ENCODE data around the gene SYTL1.

SYTL1 gene

DNA sequence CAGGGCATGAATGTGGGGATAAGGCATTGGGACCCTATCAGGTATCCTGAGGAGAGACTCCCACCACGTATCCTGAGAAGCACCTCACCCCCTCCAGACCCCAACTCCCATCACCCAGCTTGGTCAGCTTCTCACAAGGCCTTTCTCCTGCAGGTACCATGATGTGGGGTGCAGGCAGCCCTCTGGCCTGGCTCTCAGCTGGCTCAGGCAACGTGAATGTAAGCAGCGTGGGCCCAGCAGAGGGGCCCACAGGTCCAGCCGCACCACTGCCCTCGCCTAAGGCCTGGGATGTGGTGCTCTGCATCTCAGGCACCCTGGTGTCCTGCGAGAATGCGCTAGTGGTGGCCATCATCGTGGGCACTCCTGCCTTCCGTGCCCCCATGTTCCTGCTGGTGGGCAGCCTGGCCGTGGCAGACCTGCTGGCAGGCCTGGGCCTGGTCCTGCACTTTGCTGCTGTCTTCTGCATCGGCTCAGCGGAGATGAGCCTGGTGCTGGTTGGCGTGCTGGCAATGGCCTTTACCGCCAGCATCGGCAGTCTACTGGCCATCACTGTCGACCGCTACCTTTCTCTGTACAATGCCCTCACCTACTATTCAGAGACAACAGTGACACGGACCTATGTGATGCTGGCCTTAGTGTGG is 51.9 kb downstream of the SYTL1 start:
- no peaks in the 10 kb centered on the region for H3K9me3 ChIP-seq (ENCODE audit: control insufficient read depth in 1 of 2, low read length in 2 of 2)
- H3K27me3 ChIP-seq (ENCODE audit: low read depth, low read length), result no peaks in the 10 kb centered on the region
- H3K4me1 ChIP-seq (ENCODE audit: control insufficient read depth in 1 of 2, insufficient read depth in 2 of 2, low read length in 2 of 2), result peaks cover 7 to 20% of the 10 kb centered on the region in 2 donors
- H3K36me3 ChIP-seq (ENCODE audit: control insufficient read depth in 1 of 2, insufficient read depth in 2 of 2, low read length in 2 of 2), result no peaks in the 10 kb centered on the region
- H3K27ac ChIP-seq (ENCODE audit: low read length), result no peak overlapping the region
- H3K4me3 ChIP-seq (ENCODE audit: low read depth in 1 of 2, low read length in 2 of 2), result no peak overlapping the region

DNA sequence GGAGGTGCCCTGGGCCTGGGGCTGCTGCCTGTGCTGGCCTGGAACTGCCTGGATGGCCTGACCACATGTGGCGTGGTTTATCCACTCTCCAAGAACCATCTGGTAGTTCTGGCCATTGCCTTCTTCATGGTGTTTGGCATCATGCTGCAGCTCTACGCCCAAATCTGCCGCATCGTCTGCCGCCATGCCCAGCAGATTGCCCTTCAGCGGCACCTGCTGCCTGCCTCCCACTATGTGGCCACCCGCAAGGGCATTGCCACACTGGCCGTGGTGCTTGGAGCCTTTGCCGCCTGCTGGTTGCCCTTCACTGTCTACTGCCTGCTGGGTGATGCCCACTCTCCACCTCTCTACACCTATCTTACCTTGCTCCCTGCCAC is 52.4 kb downstream of the SYTL1 start:
- H3K4me1 ChIP-seq (ENCODE audit: control insufficient read depth in 1 of 2, insufficient read depth in 2 of 2, low read length in 2 of 2), result peaks cover 7 to 22% of the 10 kb centered on the region in 2 donors

DNA sequence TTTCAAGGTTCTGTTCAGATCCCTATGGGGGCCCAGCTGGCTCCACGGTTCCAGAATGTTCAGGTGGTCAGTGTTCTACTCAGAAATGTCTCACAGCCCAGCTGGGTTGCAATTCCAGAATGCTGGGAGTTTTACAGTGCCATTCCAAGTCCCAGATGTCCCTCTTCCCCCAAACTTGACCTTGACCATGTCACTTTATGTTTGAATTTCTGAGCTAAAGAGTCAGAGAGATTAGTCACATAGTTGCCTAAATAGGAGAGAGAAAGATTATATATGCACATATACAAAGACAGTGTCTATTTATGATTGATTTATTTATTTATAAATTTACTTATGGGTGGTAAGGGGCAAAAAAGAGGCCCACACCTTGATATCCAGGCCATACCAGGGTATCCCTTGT is 53.1 kb downstream of the SYTL1 start:
- H3K27me3 ChIP-seq (ENCODE audit: low read depth, low read length), result no peaks in the 10 kb centered on the region
- no peak overlapping the region for H3K4me3 ChIP-seq (ENCODE audit: low read depth in 1 of 2, low read length in 2 of 2)
- no peak overlapping the region for H3K27ac ChIP-seq (ENCODE audit: low read length)
- H3K9me3 ChIP-seq (ENCODE audit: control insufficient read depth in 1 of 2, low read length in 2 of 2), result no peaks in the 10 kb centered on the region
- H3K36me3 ChIP-seq (ENCODE audit: control insufficient read depth in 1 of 2, insufficient read depth in 2 of 2, low read length in 2 of 2), result no peaks in the 10 kb centered on the region
- H3K4me1 ChIP-seq (ENCODE audit: control insufficient read depth in 1 of 2, insufficient read depth in 2 of 2, low read length in 2 of 2), result peaks cover 7 to 28% of the 10 kb centered on the region in 2 donors

More for the DNA sequence above, 52.4 kb downstream of the SYTL1 start:
- Histone ChIP-seq H3K36me3 (ENCODE audit: control insufficient read depth in 1 of 2, insufficient read depth in 2 of 2, low read length in 2 of 2) (no peaks in the 10 kb centered on the region), H3K9me3 (ENCODE audit: control insufficient read depth in 1 of 2, low read length in 2 of 2) (no peaks in the 10 kb centered on the region), H3K27me3 (ENCODE audit: low read depth, low read length) (no peaks in the 10 kb centered on the region), H3K4me3 (ENCODE audit: low read depth in 1 of 2, low read length in 2 of 2) (no peak overlapping the region), H3K27ac (ENCODE audit: low read length) (no peak overlapping the region)

DNA sequence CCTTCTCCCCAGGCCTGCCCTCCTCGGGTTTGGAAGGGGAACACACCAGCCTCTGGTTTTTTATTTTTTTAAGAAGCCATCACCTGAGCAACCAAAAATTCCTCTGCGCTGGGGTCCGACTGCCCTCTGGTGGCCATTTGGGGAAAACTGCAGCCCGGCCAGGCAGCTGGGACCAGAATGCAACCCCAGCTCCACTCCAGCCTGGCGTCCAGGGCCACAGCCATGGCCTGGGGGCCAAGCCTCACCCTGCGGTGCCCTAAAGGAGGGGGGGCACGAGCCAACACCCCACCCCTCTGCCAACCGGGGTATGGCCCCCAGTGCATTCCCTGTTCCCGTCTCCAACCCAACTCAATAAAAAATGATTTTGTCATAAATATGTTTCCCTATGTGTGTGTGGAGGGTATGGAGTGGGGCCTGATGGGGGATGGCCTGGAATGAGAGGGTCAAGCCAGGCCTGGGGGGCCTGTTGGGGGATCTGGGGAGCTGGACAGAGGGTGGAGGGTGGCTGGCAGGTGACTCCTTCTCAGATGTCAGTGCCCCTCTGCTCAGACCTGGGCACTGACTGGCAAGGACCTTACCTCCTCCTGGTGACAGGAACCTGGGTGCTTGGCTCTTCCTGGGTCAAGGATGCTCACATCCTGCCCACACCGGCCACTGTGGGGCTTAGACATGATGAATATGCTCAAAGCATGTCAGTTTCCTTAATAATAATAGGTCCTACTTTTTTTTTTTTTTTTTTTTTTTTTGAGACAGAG is 53.8 kb downstream of the SYTL1 start:
- Histone ChIP-seq H3K27ac (ENCODE audit: low read length) (no peak overlapping the region), H3K4me1 (ENCODE audit: control insufficient read depth in 1 of 2, insufficient read depth in 2 of 2, low read length in 2 of 2) (peaks cover 7 to 35% of the 10 kb centered on the region in 2 donors), H3K4me3 (ENCODE audit: low read depth in 1 of 2, low read length in 2 of 2) (no peak overlapping the region), H3K27me3 (ENCODE audit: low read depth, low read length) (no peaks in the 10 kb centered on the region), H3K36me3 (ENCODE audit: control insufficient read depth in 1 of 2, insufficient read depth in 2 of 2, low read length in 2 of 2) (no peaks in the 10 kb centered on the region), H3K9me3 (ENCODE audit: control insufficient read depth in 1 of 2, low read length in 2 of 2) (no peaks in the 10 kb centered on the region)

DNA sequence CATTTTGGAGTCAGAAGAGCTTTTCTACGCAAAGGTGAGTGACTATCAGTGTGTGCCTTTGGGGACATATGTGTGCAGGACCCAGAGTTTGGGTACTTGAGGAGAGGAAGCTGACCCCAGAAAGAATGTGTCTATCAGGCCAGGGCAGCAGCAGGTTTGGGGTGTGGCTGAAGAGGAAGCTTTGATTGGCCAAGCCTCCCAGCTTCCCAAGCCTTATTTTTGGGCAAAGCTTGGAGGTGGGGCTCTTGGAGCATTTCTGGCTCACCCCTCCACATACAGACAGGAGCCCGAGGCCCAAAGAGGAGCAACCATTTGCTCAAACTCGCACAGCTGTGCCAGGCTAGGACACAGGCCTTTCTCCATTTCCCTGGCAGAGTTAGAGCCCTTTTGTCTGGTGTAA is 55.3 kb downstream of the SYTL1 start:
- no peaks in the 10 kb centered on the region for H3K36me3 ChIP-seq (ENCODE audit: control insufficient read depth in 1 of 2, insufficient read depth in 2 of 2, low read length in 2 of 2)
- H3K9me3 ChIP-seq (ENCODE audit: control insufficient read depth in 1 of 2, low read length in 2 of 2), result no peaks in the 10 kb centered on the region
- no peak overlapping the region for H3K4me3 ChIP-seq (ENCODE audit: low read depth in 1 of 2, low read length in 2 of 2)
- H3K4me1 ChIP-seq (ENCODE audit: control insufficient read depth in 1 of 2, insufficient read depth in 2 of 2, low read length in 2 of 2), result peaks cover 0 to 35% of the 10 kb centered on the region in 2 donors
- H3K27me3 ChIP-seq (ENCODE audit: low read depth, low read length), result no peaks in the 10 kb centered on the region
- no peak overlapping the region for H3K27ac ChIP-seq (ENCODE audit: low read length)

DNA sequence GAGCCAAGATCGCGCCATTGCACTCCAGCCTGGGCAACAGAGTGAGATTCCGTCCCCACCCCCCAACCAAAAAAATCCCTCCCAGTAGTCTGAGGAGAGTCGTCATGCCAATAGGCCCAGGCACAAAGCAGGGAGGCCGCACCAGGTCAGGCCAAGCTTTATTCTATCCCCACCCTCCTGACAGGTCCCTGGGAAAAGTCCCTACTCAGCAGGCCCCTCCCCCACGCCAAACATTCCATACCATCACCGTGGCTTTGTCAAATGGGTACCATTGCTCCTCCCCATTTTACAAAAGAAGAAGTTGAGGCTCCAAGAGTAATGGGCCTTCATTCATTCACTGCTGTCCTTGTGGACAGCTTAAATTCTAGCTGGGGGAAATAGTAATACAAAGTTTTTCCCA is 55.9 kb downstream of the SYTL1 start:
- peaks cover 6 to 40% of the 10 kb centered on the region in 2 donors for H3K4me1 ChIP-seq (ENCODE audit: control insufficient read depth in 1 of 2, insufficient read depth in 2 of 2, low read length in 2 of 2)
- no peaks in the 10 kb centered on the region for H3K27me3 ChIP-seq (ENCODE audit: low read depth, low read length)
- H3K4me3 ChIP-seq (ENCODE audit: low read depth in 1 of 2, low read length in 2 of 2), result no peak overlapping the region
- H3K27ac ChIP-seq (ENCODE audit: low read length), result no peak overlapping the region
- no peaks in the 10 kb centered on the region for H3K9me3 ChIP-seq (ENCODE audit: control insufficient read depth in 1 of 2, low read length in 2 of 2)
- H3K36me3 ChIP-seq (ENCODE audit: control insufficient read depth in 1 of 2, insufficient read depth in 2 of 2, low read length in 2 of 2), result no peaks in the 10 kb centered on the region

DNA sequence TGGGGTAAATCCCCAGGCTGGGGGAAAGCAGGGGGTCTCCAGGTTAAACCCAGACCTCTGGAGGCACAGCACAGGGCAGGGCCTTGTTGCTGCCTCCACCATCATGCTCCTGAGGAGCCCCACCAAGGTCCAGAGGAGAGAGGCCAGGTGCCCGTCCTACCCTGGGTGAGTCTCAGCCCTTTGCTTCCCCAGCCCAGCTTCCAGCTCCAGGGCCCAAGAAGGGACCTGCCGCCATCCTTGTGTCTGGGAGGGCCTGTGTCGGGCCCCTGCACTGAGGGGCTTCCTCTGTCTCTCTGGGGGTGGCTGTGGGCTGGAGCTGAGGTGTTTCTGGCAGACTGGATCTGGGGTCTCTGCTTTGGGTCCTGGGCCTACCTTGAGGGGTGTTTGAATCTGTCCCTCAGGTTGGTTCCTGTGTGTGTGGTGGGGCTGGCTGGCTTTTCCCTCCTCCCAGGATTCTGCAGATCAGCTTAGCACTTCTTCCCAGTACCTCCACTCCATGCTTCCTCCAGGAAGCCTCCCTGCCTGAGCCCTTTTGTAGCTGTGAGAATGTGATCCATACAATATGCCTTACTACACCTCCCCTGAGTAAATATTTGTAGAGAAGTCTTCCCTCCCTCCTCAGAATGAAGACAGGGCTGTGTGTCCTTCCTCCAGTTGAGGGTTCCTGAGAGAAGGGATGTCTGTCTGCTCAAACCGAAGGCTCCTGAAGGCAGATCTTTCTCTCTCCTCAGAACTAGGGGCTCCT is 56.8 kb downstream of the SYTL1 start:
- no peaks in the 10 kb centered on the region for H3K9me3 ChIP-seq (ENCODE audit: control insufficient read depth in 1 of 2, low read length in 2 of 2)
- no peaks in the 10 kb centered on the region for H3K27me3 ChIP-seq (ENCODE audit: low read depth, low read length)
- peaks cover 12 to 48% of the 10 kb centered on the region in 2 donors for H3K4me1 ChIP-seq (ENCODE audit: control insufficient read depth in 1 of 2, insufficient read depth in 2 of 2, low read length in 2 of 2)
- peaks cover 0 to 2% of the 10 kb centered on the region in 2 donors for H3K36me3 ChIP-seq (ENCODE audit: control insufficient read depth in 1 of 2, insufficient read depth in 2 of 2, low read length in 2 of 2)
- H3K4me3 ChIP-seq (ENCODE audit: low read depth in 1 of 2, low read length in 2 of 2), result no peak overlapping the region
- H3K27ac ChIP-seq (ENCODE audit: low read length), result no peak overlapping the region

DNA sequence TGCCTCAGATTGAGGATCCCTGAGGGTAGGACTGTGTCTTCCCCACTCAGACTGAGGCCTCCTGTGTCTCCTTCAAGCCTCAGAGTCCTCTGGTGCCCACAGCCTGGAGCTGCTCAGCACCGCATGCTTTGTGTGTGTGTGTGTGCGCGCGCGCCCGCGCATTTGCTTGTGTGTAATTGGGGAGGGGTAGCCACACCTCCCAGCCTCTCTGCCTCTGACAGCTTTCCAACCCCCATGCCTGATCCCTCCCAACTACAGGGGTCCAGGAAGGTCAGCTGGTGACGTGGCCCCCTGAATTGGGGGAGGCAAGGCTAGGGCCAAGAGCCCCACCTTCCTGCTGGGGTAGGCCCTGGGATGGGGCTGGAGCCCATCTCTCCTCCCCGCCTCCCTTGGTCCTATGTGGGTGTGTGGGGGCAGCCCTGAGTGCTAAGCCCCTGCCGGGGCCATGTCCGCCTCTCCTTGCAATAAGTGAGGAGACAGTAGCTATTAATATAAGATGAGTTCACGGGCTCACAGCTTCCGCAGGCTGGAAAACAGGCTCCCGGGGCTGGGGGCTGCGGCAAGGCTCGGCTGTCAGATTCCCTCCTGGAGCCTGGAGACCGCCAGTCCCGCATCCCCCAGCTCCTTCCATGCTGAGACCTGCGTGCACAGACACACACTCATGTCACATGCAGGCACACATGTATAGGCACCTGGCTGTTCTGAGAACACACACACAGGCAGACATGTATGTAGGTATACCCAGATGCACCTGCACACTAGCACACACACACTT is 57.6 kb downstream of the SYTL1 start:
- Histone ChIP-seq H3K9me3 (ENCODE audit: control insufficient read depth in 1 of 2, low read length in 2 of 2) (no peaks in the 10 kb centered on the region), H3K36me3 (ENCODE audit: control insufficient read depth in 1 of 2, insufficient read depth in 2 of 2, low read length in 2 of 2) (peaks cover 0 to 4% of the 10 kb centered on the region in 2 donors), H3K4me3 (ENCODE audit: low read depth in 1 of 2, low read length in 2 of 2) (no peak overlapping the region), H3K4me1 (ENCODE audit: control insufficient read depth in 1 of 2, insufficient read depth in 2 of 2, low read length in 2 of 2) (peaks cover 17 to 54% of the 10 kb centered on the region in 2 donors), H3K27me3 (ENCODE audit: low read depth, low read length) (no peaks in the 10 kb centered on the region), H3K27ac (ENCODE audit: low read length) (no peak overlapping the region)

DNA sequence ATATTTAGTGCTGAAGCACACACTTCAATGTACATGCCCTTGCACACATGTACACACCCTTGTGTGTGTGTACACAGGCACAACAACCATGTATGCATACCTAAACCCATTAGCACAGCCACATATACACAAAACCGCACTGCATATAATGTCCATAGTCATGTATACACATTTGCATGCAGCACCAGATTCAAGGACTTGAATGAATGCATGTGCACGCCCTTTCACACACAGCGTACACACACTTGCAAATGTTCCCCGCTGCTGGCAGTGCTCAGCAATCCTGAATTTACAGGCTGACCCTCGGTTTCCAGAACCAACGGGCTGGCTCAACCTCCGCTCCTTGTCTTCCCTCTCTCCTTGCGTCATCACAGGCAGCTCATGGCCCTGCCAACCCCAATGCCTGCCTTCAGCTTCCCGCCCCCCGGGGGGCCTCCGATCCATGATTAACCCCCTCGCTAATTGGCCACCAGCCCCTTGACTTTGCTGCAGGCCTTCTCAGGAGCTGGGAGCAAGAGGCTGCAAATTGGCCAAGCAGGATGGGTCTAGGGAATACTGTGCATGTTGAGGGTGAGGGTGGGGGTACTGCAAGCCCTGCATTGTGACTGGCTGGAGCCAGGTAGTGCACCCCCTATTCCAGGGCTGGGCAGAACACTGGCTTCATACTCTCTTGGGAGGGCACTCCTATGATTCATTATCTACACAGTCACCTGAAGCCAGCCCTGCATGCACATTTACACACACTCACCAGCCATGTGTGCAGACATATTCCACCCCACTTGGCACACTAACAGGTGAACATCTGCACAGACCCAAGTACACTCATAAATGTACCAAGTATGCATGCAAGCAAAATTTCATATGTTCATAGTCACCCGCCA is 58.5 kb downstream of the SYTL1 start:
- Histone ChIP-seq H3K27me3 (ENCODE audit: low read depth, low read length) (no peaks in the 10 kb centered on the region), H3K4me1 (ENCODE audit: control insufficient read depth in 1 of 2, insufficient read depth in 2 of 2, low read length in 2 of 2) (peaks cover 17 to 60% of the 10 kb centered on the region in 2 donors), H3K4me3 (ENCODE audit: low read depth in 1 of 2, low read length in 2 of 2) (no peak overlapping the region), H3K36me3 (ENCODE audit: control insufficient read depth in 1 of 2, insufficient read depth in 2 of 2, low read length in 2 of 2) (peaks cover 0 to 4% of the 10 kb centered on the region in 2 donors), H3K27ac (ENCODE audit: low read length) (no peak overlapping the region), H3K9me3 (ENCODE audit: control insufficient read depth in 1 of 2, low read length in 2 of 2) (no peaks in the 10 kb centered on the region)

DNA sequence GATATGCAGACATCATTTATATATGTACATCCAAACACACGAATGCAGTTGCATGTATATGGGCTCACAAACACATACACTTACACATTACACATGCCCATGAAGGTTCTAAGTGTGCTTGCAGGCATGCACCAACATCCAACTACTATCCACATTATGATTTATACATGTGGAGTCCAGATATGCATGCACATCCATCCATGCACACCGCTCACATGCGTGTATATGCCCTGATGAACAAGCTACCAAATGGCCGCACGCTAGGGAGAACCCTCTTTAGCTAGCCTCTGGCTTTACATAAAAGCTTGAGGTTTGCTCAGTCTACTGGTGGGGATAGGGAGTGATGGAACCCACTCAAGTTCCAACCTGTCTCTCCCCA is 59.1 kb downstream of the SYTL1 start:
- H3K36me3 ChIP-seq (ENCODE audit: control insufficient read depth in 1 of 2, insufficient read depth in 2 of 2, low read length in 2 of 2), result peaks cover 0 to 4% of the 10 kb centered on the region in 2 donors
- H3K9me3 ChIP-seq (ENCODE audit: control insufficient read depth in 1 of 2, low read length in 2 of 2), result no peaks in the 10 kb centered on the region
- H3K4me1 ChIP-seq (ENCODE audit: control insufficient read depth in 1 of 2, insufficient read depth in 2 of 2, low read length in 2 of 2), result peaks cover 17 to 60% of the 10 kb centered on the region in 2 donors
- no peak overlapping the region for H3K27ac ChIP-seq (ENCODE audit: low read length)
- no peaks in the 10 kb centered on the region for H3K27me3 ChIP-seq (ENCODE audit: low read depth, low read length)
- H3K4me3 ChIP-seq (ENCODE audit: low read depth in 1 of 2, low read length in 2 of 2), result no peak overlapping the region

Measured in muscle layer of duodenum (tissue), 2 donors.